ENCODE measurements around the gene ONECUT3. TPM values are rescaled to one million over a fixed set of nuclear protein-coding genes. Genes with fewer than 3 reads are reported as not detected.

Gene ONECUT3
- total RNA-seq, 3 donors from 2014 or later: not detected

DNA sequence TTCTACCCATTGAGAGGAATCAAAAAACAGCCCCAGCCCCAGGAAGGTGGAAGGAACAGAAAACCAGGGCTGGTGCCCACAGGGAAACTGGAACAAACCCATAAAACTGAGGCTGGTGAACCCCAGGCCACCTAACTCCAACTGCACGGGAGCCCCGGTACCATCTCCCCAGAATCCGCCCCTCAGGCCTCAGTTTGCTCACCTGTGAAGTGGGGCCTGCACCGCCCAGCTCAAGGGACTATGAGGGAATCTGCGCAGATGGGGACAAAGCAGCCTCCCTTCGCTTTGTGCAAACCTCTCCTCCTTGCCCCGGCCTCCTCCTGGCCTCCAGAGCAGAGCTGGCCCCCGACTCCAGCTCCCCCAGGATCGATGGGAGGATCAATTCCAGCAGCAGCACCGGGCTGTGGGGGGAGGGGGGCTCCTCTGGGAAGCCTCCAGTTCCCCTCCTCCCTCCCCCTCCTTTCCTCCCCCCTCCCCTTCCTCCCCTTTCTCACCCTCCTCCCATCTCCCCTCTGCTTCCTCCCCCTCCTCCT lies 9.1 kb upstream of the ONECUT3 start:
- Histone ChIP-seq H3K4me3 (no peak overlapping the region), H3K9me3 (no peaks in the 10 kb centered on the region), H3K4me1 (ENCODE audit: low read depth) (peaks cover 14% of the 10 kb centered on the region), H3K36me3 (ENCODE audit: low read depth) (no peaks in the 10 kb centered on the region)
- TF ChIP-seq, protein P1, sequence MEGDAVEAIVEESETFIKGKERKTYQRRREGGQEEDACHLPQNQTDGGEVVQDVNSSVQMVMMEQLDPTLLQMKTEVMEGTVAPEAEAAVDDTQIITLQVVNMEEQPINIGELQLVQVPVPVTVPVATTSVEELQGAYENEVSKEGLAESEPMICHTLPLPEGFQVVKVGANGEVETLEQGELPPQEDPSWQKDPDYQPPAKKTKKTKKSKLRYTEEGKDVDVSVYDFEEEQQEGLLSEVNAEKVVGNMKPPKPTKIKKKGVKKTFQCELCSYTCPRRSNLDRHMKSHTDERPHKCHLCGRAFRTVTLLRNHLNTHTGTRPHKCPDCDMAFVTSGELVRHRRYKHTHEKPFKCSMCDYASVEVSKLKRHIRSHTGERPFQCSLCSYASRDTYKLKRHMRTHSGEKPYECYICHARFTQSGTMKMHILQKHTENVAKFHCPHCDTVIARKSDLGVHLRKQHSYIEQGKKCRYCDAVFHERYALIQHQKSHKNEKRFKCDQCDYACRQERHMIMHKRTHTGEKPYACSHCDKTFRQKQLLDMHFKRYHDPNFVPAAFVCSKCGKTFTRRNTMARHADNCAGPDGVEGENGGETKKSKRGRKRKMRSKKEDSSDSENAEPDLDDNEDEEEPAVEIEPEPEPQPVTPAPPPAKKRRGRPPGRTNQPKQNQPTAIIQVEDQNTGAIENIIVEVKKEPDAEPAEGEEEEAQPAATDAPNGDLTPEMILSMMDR (IDR thresholded peaks at IDR 0.05): no peak
- intact Hi-C loops (cut with DNase I, micrococcal nuclease): no loop called here
- DNase-seq (no peak), ATAC-seq (no peak)

DNA sequence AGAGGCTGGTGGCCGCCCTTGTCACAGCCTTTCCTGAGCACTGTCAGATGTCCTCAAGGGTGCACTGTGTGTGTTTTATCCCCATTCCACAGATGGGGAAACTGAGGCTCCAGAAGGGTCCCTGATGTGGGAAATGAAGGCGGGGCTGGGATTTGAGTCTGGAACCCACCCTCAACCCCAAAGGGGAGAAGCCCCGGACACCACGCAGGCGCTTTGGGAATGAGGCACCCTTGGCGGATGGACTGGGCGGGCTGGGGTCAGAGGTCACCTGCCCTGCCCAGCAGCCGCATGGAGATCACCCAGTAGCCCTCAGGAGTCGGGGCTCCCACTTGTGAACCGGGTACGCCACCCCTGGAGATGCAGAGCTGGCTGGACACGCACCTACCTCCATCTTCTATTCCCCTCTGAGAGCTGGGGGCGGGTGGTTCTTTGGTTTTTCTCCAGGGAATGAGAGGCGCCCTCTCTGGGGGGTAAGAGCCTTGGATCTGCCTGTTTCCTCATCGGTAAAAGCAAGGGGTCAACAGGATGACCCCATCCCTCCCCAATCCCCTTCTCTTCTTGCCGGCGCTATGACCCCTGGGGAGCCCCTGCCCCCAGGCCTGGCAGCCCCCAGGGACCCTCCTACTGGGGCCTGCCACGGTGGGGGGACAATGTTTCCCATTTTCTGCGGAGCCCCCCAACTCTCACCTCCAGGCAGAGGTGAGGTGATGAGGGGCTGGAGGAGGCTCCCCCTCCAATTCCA lies 8.3 kb upstream of the ONECUT3 start:
- DNase-seq (no peak), ATAC-seq (no peak)
- Histone ChIP-seq H3K36me3 (ENCODE audit: low read depth) (no peaks in the 10 kb centered on the region), H3K4me3 (no peak overlapping the region), H3K9me3 (no peaks in the 10 kb centered on the region), H3K4me1 (ENCODE audit: low read depth) (peaks cover 17% of the 10 kb centered on the region)
- intact Hi-C loops (cut with DNase I, micrococcal nuclease): no loop called here
- TF ChIP-seq, protein P1 (IDR thresholded peaks at IDR 0.05): no peak

DNA sequence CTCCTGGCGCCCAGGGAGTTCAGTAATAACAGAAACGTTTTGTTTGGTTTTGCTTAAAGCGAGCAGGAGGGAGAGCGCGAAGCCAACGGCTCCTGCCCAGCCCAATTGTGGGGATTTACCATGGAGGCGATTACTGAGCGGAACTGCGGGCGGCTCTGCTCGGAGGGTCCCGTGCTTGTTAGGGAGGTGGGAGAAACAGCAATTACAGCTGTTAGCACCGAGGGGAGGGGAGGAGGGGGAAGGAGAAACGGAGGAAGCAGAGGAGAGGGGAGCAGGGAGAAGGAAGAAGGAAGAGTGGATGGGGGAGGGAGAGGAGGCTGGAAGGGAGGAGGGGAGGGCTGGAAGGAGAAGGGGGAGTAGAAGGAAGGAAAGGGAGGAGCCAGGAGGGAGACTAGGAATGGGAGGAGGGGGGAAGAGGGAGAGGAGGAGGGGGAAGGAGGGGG lies 7.7 kb upstream of the ONECUT3 start:
- intact Hi-C loops (cut with DNase I, micrococcal nuclease): no loop called here
- Histone ChIP-seq H3K9me3 (no peaks in the 10 kb centered on the region), H3K4me3 (no peak overlapping the region), H3K4me1 (ENCODE audit: low read depth) (peaks cover 17% of the 10 kb centered on the region), H3K36me3 (ENCODE audit: low read depth) (no peaks in the 10 kb centered on the region)
- TF ChIP-seq, protein P1 (IDR thresholded peaks at IDR 0.05): no peak
- DNase-seq (no peak), ATAC-seq (no peak)

DNA sequence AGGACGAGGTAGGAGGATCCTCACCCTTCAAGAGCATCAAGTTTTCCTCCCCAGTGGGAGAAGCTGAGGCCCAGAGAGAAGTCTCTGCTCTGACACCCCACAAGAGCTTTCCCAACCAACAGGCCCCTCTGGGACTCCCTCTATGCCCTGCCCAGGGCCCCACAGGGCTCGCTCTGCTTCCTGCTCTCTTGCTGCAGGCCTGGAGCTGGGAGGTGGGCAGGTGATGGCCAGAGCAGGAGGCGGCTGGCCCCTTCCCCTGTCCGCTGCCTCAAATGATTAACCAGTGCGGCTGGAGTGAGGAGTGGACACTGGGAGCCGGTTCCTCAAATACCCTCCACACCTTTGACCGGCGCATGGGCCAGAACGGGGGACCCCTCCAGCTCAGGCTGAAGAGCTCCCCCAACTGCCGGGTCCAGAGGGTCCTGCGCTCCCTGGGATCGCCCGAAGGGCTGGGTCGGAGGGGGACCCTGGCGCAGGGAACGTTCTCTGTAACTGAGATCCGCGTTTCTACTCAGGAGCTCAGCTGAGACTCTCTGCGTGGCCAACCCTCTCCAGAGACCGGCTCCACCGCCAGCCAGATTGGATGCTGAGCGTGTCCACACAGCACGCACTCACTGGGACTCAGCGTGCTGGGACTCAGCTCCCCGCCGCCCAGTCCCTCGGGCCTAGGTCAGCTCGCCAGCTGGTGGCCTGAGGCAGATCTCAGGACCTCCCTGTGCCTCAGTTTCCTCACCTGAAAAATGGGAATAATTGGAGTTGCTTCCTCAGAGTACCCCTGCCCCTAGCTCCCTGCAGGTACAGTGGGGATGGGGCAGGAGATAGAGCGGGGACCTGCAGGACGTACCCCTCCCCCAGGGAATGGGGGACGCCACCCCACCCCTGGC lies 6.7 kb upstream of the ONECUT3 start:
- H3K4me1 ChIP-seq (ENCODE audit: low read depth): peaks cover 17% of the 10 kb centered on the region
- ATAC-seq (peak; percentile 27), DNase-seq (no peak)
- TF ChIP-seq, protein P1 (IDR thresholded peaks at IDR 0.05): no peak
- no peaks in the 10 kb centered on the region for H3K9me3 ChIP-seq
- H3K4me3 ChIP-seq: no peak overlapping the region
- no peaks in the 10 kb centered on the region for H3K36me3 ChIP-seq (ENCODE audit: low read depth)
- intact Hi-C loops (cut with DNase I, micrococcal nuclease): no loop called here

DNA sequence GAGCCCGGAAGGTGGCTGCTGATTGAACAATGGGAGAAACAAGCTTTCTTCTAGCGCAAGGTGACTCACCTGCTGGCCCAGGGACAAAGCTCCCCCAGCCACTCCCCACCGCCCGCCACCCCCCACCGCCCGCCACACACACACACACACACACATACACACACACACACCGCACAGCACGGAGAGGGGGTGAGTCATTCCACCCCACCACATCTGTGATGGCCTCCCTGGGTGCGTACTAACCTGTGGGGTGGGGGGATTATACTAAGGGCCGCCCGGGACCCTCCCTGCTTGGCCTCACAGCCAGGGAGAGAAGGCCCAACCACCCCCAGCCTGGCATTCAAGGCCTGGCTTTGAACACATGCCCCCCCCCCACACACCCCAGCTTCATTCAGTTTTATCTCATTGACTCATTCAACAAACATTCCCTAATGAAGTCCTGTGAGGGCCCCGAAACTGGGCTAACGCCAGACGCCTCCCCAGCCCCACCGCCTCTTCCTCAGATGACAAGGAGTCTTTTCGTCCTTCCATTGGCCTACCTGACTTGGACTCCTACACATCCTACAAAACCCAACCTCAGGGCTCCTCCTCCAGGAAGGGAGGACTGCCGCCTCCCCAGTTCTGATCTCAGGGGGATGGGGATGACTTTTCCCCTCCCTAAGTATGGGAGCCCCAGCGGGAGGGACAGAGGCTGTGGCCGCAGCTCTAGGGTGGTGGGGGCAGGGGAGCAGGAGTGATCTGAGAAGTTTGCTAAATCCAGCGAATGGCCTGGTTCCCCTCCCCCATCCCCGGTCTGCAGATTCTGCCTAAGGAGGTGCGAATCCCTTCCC lies 5.8 kb upstream of the ONECUT3 start:
- Histone ChIP-seq H3K9me3 (no peaks in the 10 kb centered on the region), H3K4me3 (no peak overlapping the region), H3K4me1 (ENCODE audit: low read depth) (peaks cover 17% of the 10 kb centered on the region), H3K36me3 (ENCODE audit: low read depth) (no peaks in the 10 kb centered on the region)
- intact Hi-C loops (cut with DNase I, micrococcal nuclease): no loop called here
- TF ChIP-seq, protein P1 (IDR thresholded peaks at IDR 0.05): no peak
- no peak for DNase-seq
- peak; percentile 48 for ATAC-seq
